Measurements from ENCODE around the gene SMIM29.

The SMIM29 gene

GRCh38 chr6:34240329-34241248 lies 8.2 kb downstream of the SMIM29 start:
- no peak for DNase-seq (ENCODE audit: low read depth)

DNA sequence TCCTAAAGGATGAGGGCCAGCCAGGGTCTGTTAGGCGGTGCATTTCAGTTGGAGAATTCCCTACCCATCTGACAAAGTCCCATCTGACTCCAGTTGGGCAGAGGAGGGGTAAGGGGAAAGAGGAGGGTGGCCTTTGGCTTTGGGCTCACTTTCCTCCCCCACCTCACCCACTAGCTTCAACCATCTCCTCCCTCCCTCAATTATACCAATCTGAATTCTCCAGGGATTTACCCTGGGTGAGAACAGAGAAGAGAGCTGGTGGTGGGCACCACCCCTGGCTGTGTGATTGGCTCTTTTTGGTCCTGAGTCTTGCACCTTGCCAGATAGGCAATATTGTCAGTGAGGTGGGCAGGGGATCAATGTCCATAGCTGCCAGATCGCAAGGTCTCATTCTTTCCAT lies 8.9 kb downstream of the SMIM29 start:
- DNase-seq (ENCODE audit: low read depth), result no peak

GRCh38 chr6:34239500-34239825 lies 9.3 kb downstream of the SMIM29 start:
- DNase-seq (ENCODE audit: low read depth), result no peak

- DNase-seq (ENCODE audit: low read depth), result no peak
These were observed 10.0 kb downstream of the SMIM29 start for GRCh38 chr6:34238585-34239499.

GRCh38 chr6:34237722-34238584 lies 10.9 kb downstream of the SMIM29 start:
- DNase-seq (ENCODE audit: low read depth), result peak; percentile 68

DNA sequence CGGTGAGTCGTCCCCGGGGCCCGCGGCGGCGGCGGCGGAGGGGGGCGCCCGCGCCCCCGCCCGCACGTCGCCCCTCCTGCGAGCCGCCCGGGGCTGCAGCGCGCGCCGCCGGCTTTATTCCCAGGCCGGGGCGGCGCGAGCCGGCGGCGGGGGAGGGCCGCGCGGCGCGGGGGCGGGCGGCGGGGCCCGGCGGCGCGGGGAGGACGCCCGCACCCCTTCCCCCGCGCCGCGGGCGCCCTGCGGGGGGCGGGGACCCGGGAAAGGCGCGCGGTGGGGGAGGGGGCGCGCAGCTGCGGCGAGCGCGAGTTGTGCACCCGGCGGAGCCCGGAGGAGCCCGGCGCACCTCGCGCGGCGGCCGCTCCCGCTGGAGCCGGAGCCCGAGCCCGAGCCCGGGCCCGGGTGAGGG lies 11.5 kb downstream of the SMIM29 start:
- no peak for DNase-seq (ENCODE audit: low read depth)

DNA sequence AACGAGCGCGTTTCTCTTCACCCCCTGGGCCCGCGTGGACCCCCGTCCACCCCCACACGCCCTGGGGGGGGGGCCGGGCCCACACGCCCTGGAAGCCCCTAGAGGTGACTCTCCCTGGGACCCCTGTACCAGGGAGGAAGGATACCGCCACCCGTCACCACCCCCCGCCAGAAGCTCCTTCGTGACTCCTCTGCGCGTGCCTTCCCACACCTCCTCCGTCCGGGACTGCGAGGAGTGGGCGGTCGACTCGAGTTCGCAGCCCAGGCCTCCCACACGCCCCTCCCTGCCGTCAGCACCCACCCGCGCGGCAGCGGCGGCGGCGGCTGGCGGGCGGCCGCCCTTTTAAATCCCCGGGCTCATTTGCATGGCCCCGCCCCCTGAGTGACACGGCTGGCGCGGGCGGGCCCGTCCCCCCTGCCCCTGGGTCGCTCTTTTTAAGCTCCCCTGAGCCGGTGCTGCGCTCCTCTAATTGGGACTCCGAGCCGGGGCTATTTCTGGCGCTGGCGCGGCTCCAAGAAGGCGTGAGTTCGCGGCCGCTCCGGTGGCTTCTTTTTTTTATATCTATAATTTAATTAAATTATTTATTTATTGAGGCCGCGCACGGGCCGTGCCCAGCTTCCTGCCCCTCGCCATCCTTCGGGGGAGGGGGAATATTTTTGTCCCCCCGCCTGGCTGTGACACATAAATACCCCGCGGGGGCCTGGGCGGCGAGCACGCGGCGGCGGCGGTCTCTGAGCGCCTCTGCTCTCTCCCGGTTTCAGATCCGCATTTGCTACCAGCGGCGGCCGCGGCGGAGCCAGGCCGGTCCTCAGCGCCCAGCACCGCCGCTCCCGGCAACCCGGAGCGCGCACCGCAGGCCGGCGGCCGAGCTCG lies 12.1 kb downstream of the SMIM29 start, which contains the start of gene HMGA1:
HMGA1 (plus strand) TSS at position 431 of the 873 bp plus-strand sequence. CDS start 3,908 bp downstream, outside the sequence.
- DNase-seq (ENCODE audit: low read depth), result peak; percentile 83

- DNase-seq (ENCODE audit: low read depth), result peak; percentile 35
These were observed 12.7 kb downstream of the SMIM29 start for GRCh38 chr6:34236131-34236442.

DNA sequence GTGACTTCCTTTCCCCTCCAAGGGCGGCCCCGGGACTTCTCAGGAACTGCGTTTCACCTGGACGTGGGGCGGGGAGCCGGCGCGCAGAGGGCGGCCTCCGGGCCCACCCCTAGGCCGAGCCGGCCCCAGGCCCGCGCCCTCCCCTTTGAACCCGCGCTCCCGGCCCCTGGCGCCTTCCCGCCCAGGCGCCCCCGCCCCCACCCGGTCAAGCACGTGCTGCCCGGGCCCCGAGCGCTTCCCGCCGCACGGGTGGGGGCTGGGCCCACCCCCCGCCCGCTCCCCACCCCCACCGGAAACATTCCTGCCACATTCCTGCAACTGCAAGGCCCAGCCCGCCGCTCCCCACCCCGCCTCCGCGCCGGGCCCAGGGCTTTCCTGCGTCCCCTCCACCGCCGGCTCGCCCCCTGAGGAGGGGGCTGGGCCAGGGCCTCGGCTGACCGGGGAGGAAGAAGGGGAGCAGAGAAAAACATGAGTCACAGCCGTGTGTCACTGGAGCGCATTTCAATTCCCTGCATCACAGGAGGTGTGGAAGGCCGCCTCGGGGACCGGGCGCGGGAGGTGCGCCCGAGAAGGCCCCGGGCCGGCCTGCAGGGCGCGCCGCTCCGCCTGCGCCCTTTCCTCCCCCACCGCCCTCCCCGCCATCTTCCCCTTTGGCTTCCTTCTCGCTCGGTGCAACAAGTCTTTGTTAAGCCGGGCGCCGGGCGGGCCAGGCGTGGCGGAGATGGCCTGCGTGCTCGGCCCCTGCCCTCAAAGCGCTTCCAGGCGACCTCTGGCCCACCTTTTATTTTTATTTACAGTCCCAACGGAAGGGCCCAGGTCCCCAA lies 13.3 kb downstream of the SMIM29 start:
- peak; percentile 54 for DNase-seq (ENCODE audit: low read depth)

- no peak for DNase-seq (ENCODE audit: low read depth)
These were observed 14.0 kb downstream of the SMIM29 start for GRCh38 chr6:34234667-34235306.

DNA sequence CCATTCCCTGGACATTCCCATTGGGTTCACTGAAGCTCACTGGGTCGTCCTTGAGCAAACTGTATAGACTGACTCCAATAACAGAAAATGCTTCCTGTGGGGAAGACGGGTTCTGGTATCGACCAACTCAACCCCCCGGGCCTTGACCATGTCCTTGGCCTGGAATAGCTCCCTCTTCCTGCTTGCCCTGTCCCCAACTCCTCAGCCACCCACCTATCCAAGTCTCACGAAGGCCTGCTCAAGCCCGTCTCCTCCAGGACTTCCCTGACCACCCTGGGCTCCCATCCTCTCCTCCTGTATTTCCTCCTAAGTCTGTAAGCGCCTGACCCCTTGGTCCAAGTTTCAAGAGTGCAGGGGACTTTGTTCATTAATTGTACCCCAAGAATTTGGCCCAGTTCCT lies 14.9 kb downstream of the SMIM29 start:
- DNase-seq (ENCODE audit: low read depth), result no peak

GRCh38 chr6:34232901-34233300 lies 15.9 kb downstream of the SMIM29 start:
- no peak for DNase-seq (ENCODE audit: low read depth)

GRCh38 chr6:34231566-34232336 lies 17.1 kb downstream of the SMIM29 start:
- no peak for DNase-seq (ENCODE audit: low read depth)

GRCh38 chr6:34230653-34231371 lies 18.0 kb downstream of the SMIM29 start:
- DNase-seq (ENCODE audit: low read depth), result no peak

DNA sequence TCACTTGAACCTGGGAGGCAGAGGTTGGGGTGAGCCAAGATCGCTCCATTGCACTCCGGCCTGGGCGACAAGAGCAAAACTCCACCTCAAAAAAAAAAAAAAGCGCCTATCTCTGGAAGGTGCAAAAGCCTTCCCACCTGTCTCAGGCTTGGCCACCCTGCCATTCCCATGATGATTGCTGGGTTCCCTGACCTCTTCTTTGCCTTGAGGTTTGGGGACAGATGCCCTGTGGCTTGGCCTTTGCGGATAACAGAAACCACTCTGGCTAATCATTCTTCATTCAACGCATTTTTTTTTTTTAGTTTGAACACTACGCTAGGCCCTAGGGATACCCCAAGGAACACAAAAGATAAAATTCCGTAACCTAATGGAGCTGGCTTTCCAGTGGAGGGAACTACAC lies 18.9 kb downstream of the SMIM29 start:
- no peak for DNase-seq (ENCODE audit: low read depth)

- DNase-seq (ENCODE audit: low read depth), result no peak
These were observed 20.9 kb downstream of the SMIM29 start for GRCh38 chr6:34227761-34228421.

DNA sequence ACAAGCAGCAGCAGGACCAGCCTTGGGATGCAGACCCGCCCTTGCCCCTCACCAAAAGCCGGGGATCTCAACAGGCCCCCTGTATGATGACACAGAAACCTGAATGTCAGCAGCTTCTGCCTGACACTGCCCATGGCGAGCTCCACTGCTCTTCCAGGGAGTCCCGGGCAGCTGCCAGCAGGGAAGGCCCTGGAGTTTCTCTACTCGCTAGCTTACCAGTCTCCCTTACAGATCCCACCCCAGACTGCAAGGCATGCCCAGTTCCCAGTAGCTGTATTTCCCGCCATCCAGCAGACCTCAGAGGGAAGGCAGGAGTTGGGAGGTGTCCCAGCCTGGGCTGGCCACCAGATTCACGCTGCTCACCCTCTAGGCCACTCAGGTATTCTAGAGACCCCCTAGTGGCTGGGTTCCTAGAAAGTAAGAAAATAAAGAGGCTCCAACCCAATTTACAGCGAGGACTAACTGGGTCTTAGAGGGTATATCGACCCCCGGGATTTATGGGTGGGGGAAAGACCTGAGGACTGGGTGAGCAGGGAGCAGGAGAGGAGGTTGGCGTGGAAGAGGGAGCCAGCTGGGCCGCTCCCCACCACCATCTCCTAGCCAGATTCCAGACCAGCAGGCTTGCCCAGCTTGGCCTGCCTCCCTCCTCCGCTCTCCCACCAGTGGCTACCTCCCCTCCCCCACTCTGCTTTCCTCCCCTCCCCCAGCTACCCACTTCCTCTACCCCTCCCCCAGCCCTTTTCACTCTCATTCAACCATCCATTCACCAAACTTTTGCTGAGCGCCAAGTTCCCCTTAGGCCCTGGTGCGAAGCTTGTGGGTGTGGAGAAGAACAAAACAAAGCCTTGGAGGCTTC lies 21.8 kb downstream of the SMIM29 start:
- no peak for DNase-seq (ENCODE audit: low read depth)

Measured in activated T-helper 1 cell treated with Interleukin-2 at 50 U/mL for 16 hours (primary cell).